Measurements from ENCODE around the gene PLD1. TPM values are rescaled to one million over a fixed set of nuclear protein-coding genes. Genes with fewer than 3 reads are reported as not detected.
A peak's percentile ranks its signal among the peaks of the same experiment; 100 is the strongest.

The PLD1 gene
- total RNA-seq, 4 donors from 2014 or later, result 52.1 to 88.3 (median 77.4) TPM

DNA sequence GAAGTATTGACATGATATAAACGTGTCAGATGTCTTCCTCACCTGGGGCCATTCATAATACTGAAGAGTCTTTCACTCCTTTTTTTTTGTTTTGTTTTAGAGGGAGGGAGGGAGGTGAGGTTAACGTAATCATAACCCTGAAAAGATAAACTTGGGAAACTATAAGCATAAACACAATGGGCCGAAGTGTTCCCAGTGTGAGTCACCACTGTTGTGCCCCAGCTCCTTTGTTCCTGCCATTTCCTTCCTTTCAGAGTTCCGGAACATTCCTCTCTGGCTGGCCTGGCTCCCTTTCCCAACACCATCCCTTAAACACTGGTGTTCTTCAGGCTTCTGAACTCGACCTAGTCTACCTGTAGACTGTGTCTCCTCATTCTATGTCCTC is 18.6 kb downstream of the PLD1 start:
- DNase-seq, result no peak
- H3K4me1 ChIP-seq, result peaks cover 4 to 29% (median 14%) of the 10 kb centered on the region in 4 donors
- TF ChIP-seq POLR2AphosphoS5 (IDR thresholded peaks at IDR 0.05), result no peak
- TF ChIP-seq, protein P1, sequence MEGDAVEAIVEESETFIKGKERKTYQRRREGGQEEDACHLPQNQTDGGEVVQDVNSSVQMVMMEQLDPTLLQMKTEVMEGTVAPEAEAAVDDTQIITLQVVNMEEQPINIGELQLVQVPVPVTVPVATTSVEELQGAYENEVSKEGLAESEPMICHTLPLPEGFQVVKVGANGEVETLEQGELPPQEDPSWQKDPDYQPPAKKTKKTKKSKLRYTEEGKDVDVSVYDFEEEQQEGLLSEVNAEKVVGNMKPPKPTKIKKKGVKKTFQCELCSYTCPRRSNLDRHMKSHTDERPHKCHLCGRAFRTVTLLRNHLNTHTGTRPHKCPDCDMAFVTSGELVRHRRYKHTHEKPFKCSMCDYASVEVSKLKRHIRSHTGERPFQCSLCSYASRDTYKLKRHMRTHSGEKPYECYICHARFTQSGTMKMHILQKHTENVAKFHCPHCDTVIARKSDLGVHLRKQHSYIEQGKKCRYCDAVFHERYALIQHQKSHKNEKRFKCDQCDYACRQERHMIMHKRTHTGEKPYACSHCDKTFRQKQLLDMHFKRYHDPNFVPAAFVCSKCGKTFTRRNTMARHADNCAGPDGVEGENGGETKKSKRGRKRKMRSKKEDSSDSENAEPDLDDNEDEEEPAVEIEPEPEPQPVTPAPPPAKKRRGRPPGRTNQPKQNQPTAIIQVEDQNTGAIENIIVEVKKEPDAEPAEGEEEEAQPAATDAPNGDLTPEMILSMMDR (IDR thresholded peaks at IDR 0.05), result no peak
- no peak for TF ChIP-seq POLR2A (IDR thresholded peaks at IDR 0.05)
- TF ChIP-seq EP300 (IDR thresholded peaks at IDR 0.05; ENCODE audit: low read depth), result no peak
- 56 to 60% methylated on average over 5 of the region's 5 CpGs for WGBS, 2 donors (ENCODE audit: low coverage in 1 of 2)
- no peaks in the 10 kb centered on the region for H3K27me3 ChIP-seq
- H3K36me3 ChIP-seq, result no peaks in the 10 kb centered on the region
- peak overlapping the region; percentile 0 to 22 (median 6) for H3K27ac ChIP-seq
- H3K4me3 ChIP-seq, result no peak overlapping the region
- intact Hi-C loops (cut with DNase I; ENCODE audit: low total_unique reads), result no loop called here
- H3K9me3 ChIP-seq, result no peaks in the 10 kb centered on the region
- in situ Hi-C loops (cut with MboI; ENCODE audit: low pct_ligation_motif_present in 1 of 4, low pct_unique_long_range_greater_than_20kb in 1 of 4, low sequenced_read_pairs in 3 of 4), result no loop called here

DNA sequence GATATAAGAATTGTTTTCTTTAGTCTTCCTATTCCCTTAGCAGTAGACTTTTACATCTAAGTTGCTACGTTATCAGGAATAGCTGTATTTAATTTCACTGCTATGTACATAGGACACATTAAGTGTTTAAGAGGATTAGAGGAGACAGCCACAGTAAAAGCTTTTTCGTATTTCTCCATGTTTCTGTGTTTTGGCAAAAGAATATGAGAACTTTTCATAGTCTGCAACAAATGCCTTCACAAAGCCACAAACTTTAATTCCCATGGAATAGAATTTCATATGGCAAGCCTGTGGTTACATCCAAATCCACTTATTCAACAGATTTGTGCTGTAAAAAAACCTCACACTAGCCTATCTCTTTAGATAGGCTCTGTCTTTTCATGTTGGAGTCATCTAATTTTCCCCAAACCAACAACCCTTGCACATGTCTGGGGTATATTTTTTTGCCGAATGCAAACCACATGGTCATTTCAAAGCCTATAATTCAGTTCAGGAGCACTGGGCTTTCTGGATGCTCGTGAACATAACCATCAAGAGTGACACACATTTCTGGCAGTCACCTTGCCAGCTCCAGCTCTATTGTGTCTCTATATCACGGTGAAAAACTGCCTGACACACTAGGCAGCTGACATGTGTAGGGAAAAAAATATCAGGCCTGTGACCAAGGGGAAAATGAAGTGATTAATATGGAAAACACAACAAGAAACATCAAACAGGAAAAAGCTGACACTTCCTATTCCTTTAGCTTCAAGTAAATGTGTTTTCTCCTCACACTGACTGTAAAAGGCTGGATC is 19.2 kb downstream of the PLD1 start:
- no peak overlapping the region for H3K4me3 ChIP-seq
- TF ChIP-seq, protein P1 (IDR thresholded peaks at IDR 0.05), result no peak
- 56 to 72% methylated on average over 2 to 5 of the region's 5 CpGs for WGBS, 2 donors (ENCODE audit: low coverage in 1 of 2)
- no peak for DNase-seq
- no peaks in the 10 kb centered on the region for H3K9me3 ChIP-seq
- intact Hi-C loops (cut with DNase I; ENCODE audit: low total_unique reads) (no loop called here), in situ Hi-C loops (cut with MboI; ENCODE audit: low pct_ligation_motif_present in 1 of 4, low pct_unique_long_range_greater_than_20kb in 1 of 4, low sequenced_read_pairs in 3 of 4) (no loop called here)
- no peaks in the 10 kb centered on the region for H3K36me3 ChIP-seq
- H3K27me3 ChIP-seq, result no peaks in the 10 kb centered on the region
- H3K4me1 ChIP-seq, result peaks cover 4 to 29% (median 14%) of the 10 kb centered on the region in 4 donors
- peak overlapping the region; percentile 0 to 22 (median 6) for H3K27ac ChIP-seq

- H3K4me3 ChIP-seq, result no peak overlapping the region
- no peak for DNase-seq
- H3K9me3 ChIP-seq, result no peaks in the 10 kb centered on the region
- no peaks in the 10 kb centered on the region for H3K27me3 ChIP-seq
- H3K36me3 ChIP-seq, result no peaks in the 10 kb centered on the region
- intact Hi-C loops (cut with DNase I; ENCODE audit: low total_unique reads) (no loop called here), in situ Hi-C loops (cut with MboI; ENCODE audit: low pct_ligation_motif_present in 1 of 4, low pct_unique_long_range_greater_than_20kb in 1 of 4, low sequenced_read_pairs in 3 of 4) (no loop called here)
- peaks cover 4 to 33% (median 14%) of the 10 kb centered on the region in 4 donors for H3K4me1 ChIP-seq
- 71 to 86% methylated on average over 2 of the region's 2 CpGs for WGBS, 2 donors (ENCODE audit: low coverage in 1 of 2)
- no peak for TF ChIP-seq EP300 (IDR thresholded peaks at IDR 0.05; ENCODE audit: low read depth)
- no peak for TF ChIP-seq POLR2A (IDR thresholded peaks at IDR 0.05)
- TF ChIP-seq, protein P1 (IDR thresholded peaks at IDR 0.05), result no peak
- no peak for TF ChIP-seq POLR2AphosphoS5 (IDR thresholded peaks at IDR 0.05)
- no peak overlapping the region for H3K27ac ChIP-seq
Measured at GRCh38 chr3:171790574-171790897, 19.7 kb downstream of the PLD1 start.

- no peaks in the 10 kb centered on the region for H3K36me3 ChIP-seq
- in situ Hi-C loops (cut with MboI; ENCODE audit: low pct_ligation_motif_present in 1 of 4, low pct_unique_long_range_greater_than_20kb in 1 of 4, low sequenced_read_pairs in 3 of 4) (no loop called here), intact Hi-C loops (cut with DNase I; ENCODE audit: low total_unique reads) (no loop called here)
- H3K4me3 ChIP-seq, result no peak overlapping the region
- 75 to 80% methylated on average over 4 of the region's 4 CpGs for WGBS, 2 donors (ENCODE audit: low coverage in 1 of 2)
- H3K27ac ChIP-seq, result no peak overlapping the region
- H3K27me3 ChIP-seq, result no peaks in the 10 kb centered on the region
- no peak for DNase-seq
- H3K9me3 ChIP-seq, result no peaks in the 10 kb centered on the region
- TF ChIP-seq, protein P1 (IDR thresholded peaks at IDR 0.05), result no peak
- TF ChIP-seq POLR2A (IDR thresholded peaks at IDR 0.05) (no peak), POLR2AphosphoS5 (IDR thresholded peaks at IDR 0.05) (no peak), EP300 (IDR thresholded peaks at IDR 0.05; ENCODE audit: low read depth) (no peak)
- H3K4me1 ChIP-seq, result peaks cover 4 to 39% (median 14%) of the 10 kb centered on the region in 4 donors
Measured at GRCh38 chr3:171789759-171790505, 20.4 kb downstream of the PLD1 start.

Measured in transverse colon (tissue), 4 donors.